ENCODE measurements around the gene UBE2E1. TPM values are rescaled to one million over a fixed set of nuclear protein-coding genes. Genes with fewer than 3 reads are reported as not detected.

The UBE2E1 gene
- total and polyA plus RNA-seq, 2 donors (not counting 1 experiment from before 2014, with no cell fraction given): 129 to 174 TPM

GRCh38 chr3:23830869-23831484 is 25.2 kb downstream of the UBE2E1 start:
- H4K20me1 ChIP-seq (ENCODE audit: control insufficient read depth, extremely low read depth, insufficient read depth, low read length): no peaks in the 10 kb centered on the region
- H3K4me1 ChIP-seq (ENCODE audit: control insufficient read depth, extremely low read depth, insufficient read depth, low read length): no peaks in the 10 kb centered on the region
- H3K27me3 ChIP-seq (ENCODE audit: control insufficient read depth, insufficient read depth, low read length): no peaks in the 10 kb centered on the region
- no peak overlapping the region for H3K4me3 ChIP-seq (replicated peaks in 1 of 4; ENCODE audit: control extremely low read depth in 1 of 4, insufficient read depth in 1 of 4, low read depth in 3 of 4, low read length in 4 of 4)
- TF ChIP-seq EZH2 (IDR thresholded peaks at IDR 0.05; ENCODE audit: low read length, missing control alignments) (no peak), CTCF (conservative IDR thresholded peaks at IDR 0.05 in 1 of 2, IDR thresholded peaks at IDR 0.05 in 1 of 2; ENCODE audit: low read depth in 1 of 2, low read length in 2 of 2) (no peak)
- peaks cover 20% of the 10 kb centered on the region for H3K79me2 ChIP-seq (ENCODE audit: control insufficient read depth, insufficient read depth, low read length)
- H2AFZ ChIP-seq (ENCODE audit: low read length): no peak overlapping the region
- peak in 1 of 2 donors; percentile 29 for DNase-seq (ENCODE audit: low read depth in 2 of 2)
- no peaks in the 10 kb centered on the region for H3K36me3 ChIP-seq (ENCODE audit: control insufficient read depth, insufficient read depth, low read length)
- H3K4me2 ChIP-seq (ENCODE audit: extremely low read depth, insufficient read depth, low read length): no peak overlapping the region
- H3K9me3 ChIP-seq (ENCODE audit: control insufficient read depth, insufficient read depth, low read depth, low read length): no peaks in the 10 kb centered on the region
- H3K27ac ChIP-seq (ENCODE audit: insufficient read depth, low read length): no peak overlapping the region
- H3K9ac ChIP-seq (ENCODE audit: insufficient read depth, low read length): no peak overlapping the region

- H3K9me3 ChIP-seq (ENCODE audit: control insufficient read depth, insufficient read depth, low read depth, low read length): no peaks in the 10 kb centered on the region
- H3K9ac ChIP-seq (ENCODE audit: insufficient read depth, low read length): no peak overlapping the region
- H4K20me1 ChIP-seq (ENCODE audit: control insufficient read depth, extremely low read depth, insufficient read depth, low read length): no peaks in the 10 kb centered on the region
- H3K79me2 ChIP-seq (ENCODE audit: control insufficient read depth, insufficient read depth, low read length): peaks cover 20% of the 10 kb centered on the region
- no peaks in the 10 kb centered on the region for H3K36me3 ChIP-seq (ENCODE audit: control insufficient read depth, insufficient read depth, low read length)
- H3K4me3 ChIP-seq (replicated peaks in 1 of 4; ENCODE audit: control extremely low read depth in 1 of 4, insufficient read depth in 1 of 4, low read depth in 3 of 4, low read length in 4 of 4): no peak overlapping the region
- TF ChIP-seq CTCF (conservative IDR thresholded peaks at IDR 0.05 in 1 of 2, IDR thresholded peaks at IDR 0.05 in 1 of 2; ENCODE audit: low read depth in 1 of 2, low read length in 2 of 2) (no peak), EZH2 (IDR thresholded peaks at IDR 0.05; ENCODE audit: low read length, missing control alignments) (no peak)
- H3K27me3 ChIP-seq (ENCODE audit: control insufficient read depth, insufficient read depth, low read length): no peaks in the 10 kb centered on the region
- no peak for DNase-seq (ENCODE audit: low read depth in 2 of 2)
- no peak overlapping the region for H3K4me2 ChIP-seq (ENCODE audit: extremely low read depth, insufficient read depth, low read length)
- no peaks in the 10 kb centered on the region for H3K4me1 ChIP-seq (ENCODE audit: control insufficient read depth, extremely low read depth, insufficient read depth, low read length)
- no peak overlapping the region for H3K27ac ChIP-seq (ENCODE audit: insufficient read depth, low read length)
- H2AFZ ChIP-seq (ENCODE audit: low read length): no peak overlapping the region
These were observed 26.0 kb downstream of the UBE2E1 start for GRCh38 chr3:23831517-23832394.

- peak in 1 of 2 donors; percentile 26 for DNase-seq (ENCODE audit: low read depth in 2 of 2)
- H3K4me2 ChIP-seq (ENCODE audit: extremely low read depth, insufficient read depth, low read length): no peak overlapping the region
- TF ChIP-seq EZH2 (IDR thresholded peaks at IDR 0.05; ENCODE audit: low read length, missing control alignments) (no peak), CTCF (conservative IDR thresholded peaks at IDR 0.05 in 1 of 2, IDR thresholded peaks at IDR 0.05 in 1 of 2; ENCODE audit: low read depth in 1 of 2, low read length in 2 of 2) (no peak)
- peaks cover 18% of the 10 kb centered on the region for H3K79me2 ChIP-seq (ENCODE audit: control insufficient read depth, insufficient read depth, low read length)
- H3K27ac ChIP-seq (ENCODE audit: insufficient read depth, low read length): no peak overlapping the region
- H4K20me1 ChIP-seq (ENCODE audit: control insufficient read depth, extremely low read depth, insufficient read depth, low read length): no peaks in the 10 kb centered on the region
- no peak overlapping the region for H2AFZ ChIP-seq (ENCODE audit: low read length)
- H3K36me3 ChIP-seq (ENCODE audit: control insufficient read depth, insufficient read depth, low read length): no peaks in the 10 kb centered on the region
- H3K9me3 ChIP-seq (ENCODE audit: control insufficient read depth, insufficient read depth, low read depth, low read length): no peaks in the 10 kb centered on the region
- H3K9ac ChIP-seq (ENCODE audit: insufficient read depth, low read length): no peak overlapping the region
- H3K27me3 ChIP-seq (ENCODE audit: control insufficient read depth, insufficient read depth, low read length): no peaks in the 10 kb centered on the region
- no peak overlapping the region for H3K4me3 ChIP-seq (replicated peaks in 1 of 4; ENCODE audit: control extremely low read depth in 1 of 4, insufficient read depth in 1 of 4, low read depth in 3 of 4, low read length in 4 of 4)
- no peaks in the 10 kb centered on the region for H3K4me1 ChIP-seq (ENCODE audit: control insufficient read depth, extremely low read depth, insufficient read depth, low read length)
These were observed 26.8 kb downstream of the UBE2E1 start for GRCh38 chr3:23832523-23832922.

Measured in fibroblast of lung (primary cell).